Ovary (tissue), 9 donors: ENCODE results near the gene RAC3. TPM values are rescaled to one million over a fixed set of nuclear protein-coding genes. Genes with fewer than 3 reads are reported as not detected.

ENCODE experiments used
- DNase-seq, 5 donors: peaks; one replicate each; pipeline ENCODE4 v3.0.0-alpha.2; 2019 to 2020
- H3K27ac ChIP-seq, 2 donors: fragments of 200-600 bp; one replicate each; pipeline versions ENCODE4 v1.5.1 to v1.8.0; 2019 to 2022
- H3K27me3 ChIP-seq: fragments of 200-600 bp; one replicate; pipeline ENCODE4 v1.8.0; 2022
- H3K36me3 ChIP-seq: fragments of 200-600 bp; sonication (generic); one replicate; pipeline ENCODE4 v1.5.1; 2019
- H3K4me1 ChIP-seq: one replicate; pipeline ENCODE4 v1.8.1; 2013; ENCODE audit warnings: mild to moderate bottlenecking, moderate library complexity; ENCODE audit not compliant: insufficient read depth
- H3K4me3 ChIP-seq: fragments of 200-600 bp; sonication (generic); one replicate; pipeline ENCODE4 v1.5.1; 2017
- H3K9me3 ChIP-seq, 2 donors: fragments of 200-600 bp in 1 of 2; sonication (generic) in 1 of 2; one replicate each; pipeline versions ENCODE4 v1.5.1 to v1.8.1; 2013 to 2019; ENCODE audit warnings: mild to moderate bottlenecking in 1 of 2, moderate library complexity in 1 of 2
- EP300 ChIP-seq: sonication (generic); formaldehyde crosslinking; IDR thresholded peaks from one replicate; pipeline ENCODE4 v1.6.1; 2017; ENCODE audit warnings: antibody characterized with exemption
- POLR2A ChIP-seq: fragments of 450-650 bp; IDR thresholded peaks from one replicate; pipeline ENCODE4 v1.6.1; 2017; ENCODE audit warnings: antibody characterized with exemption, mild to moderate bottlenecking, moderate library complexity
- WGBS, 3 donors: extraction: QIAGEN DNeasy Blood & Tissue Kit in 1 of 3; methylation state at CpG; one replicate each; pipeline versions ENCODE4 v1.1.5 to v1.1.7; 2013 to 2017; 5-methylcytosine and 5-hydroxymethylcytosine counted together
- intact Hi-C, 4 donors: fragments of 100-400 bp; cut with DNase I; formaldehyde crosslinking; loops; one replicate each; pipeline versions ENCODE4 v1.11.0 to v1.15.1; 2022 to 2023
- polyA plus RNA-seq, 2 donors: library from polyadenylated mRNA; stranded (reverse); fragments of 200-250 nt in 1 of 2; fragments of 350-450 nt in 1 of 2; fragmentation: Illumina TruSeq in 1 of 2; extraction: RNeasy Lipid Tissue Mini Kit (QIAGEN cat#74804) in 1 of 2; gene quantifications; one replicate each; pipeline ENCODE4 v1.2.3, GENCODE V29; 2013 to 2014
- total RNA-seq, 7 donors: library from RNA; depleted of rRNA in 2 of 7; stranded (reverse); fragments of >200 nt in 2 of 7; fragmentation: NEBNext Ultra II Directional in 3 of 7; extraction: Animal tissue kit (Norgen Biotek cat#: 25700) in 3 of 7; gene quantifications; one replicate each; pipeline versions ENCODE4 v1.1.0 to v1.2.4, GENCODE V29; 2016 to 2023
- TF ChIP-seq, protein P1 (sequence below), 3 donors: fragments of 450-650 bp in 2 of 3; fragments of 200-600 bp in 1 of 3; IDR thresholded peaks; one replicate each; pipeline versions ENCODE4 v1.5.1 to v1.8.0; 2016 to 2022; ENCODE audit warnings: antibody characterized with exemption in 3 of 3, mild to moderate bottlenecking in 1 of 3
- donor health status: DM: no; HTN: no; CAD: no; lungs with moderate emphysema.
- donor health status: DM: no; HTN: no; CAD: no.
- donor health status: Bipolar disorder and iron deficiency.
- donor health status: DM: yes; HTN: yes; CAD: no.
- donor health status: DM: no; HTN: no; CAD: no.
- donor health status: DM: yes; HTN: yes; CAD: no.

Gene RAC3
- total and polyA plus RNA-seq, 9 donors = 0.40 to 7.8 (median 3.3) TPM

DNA sequence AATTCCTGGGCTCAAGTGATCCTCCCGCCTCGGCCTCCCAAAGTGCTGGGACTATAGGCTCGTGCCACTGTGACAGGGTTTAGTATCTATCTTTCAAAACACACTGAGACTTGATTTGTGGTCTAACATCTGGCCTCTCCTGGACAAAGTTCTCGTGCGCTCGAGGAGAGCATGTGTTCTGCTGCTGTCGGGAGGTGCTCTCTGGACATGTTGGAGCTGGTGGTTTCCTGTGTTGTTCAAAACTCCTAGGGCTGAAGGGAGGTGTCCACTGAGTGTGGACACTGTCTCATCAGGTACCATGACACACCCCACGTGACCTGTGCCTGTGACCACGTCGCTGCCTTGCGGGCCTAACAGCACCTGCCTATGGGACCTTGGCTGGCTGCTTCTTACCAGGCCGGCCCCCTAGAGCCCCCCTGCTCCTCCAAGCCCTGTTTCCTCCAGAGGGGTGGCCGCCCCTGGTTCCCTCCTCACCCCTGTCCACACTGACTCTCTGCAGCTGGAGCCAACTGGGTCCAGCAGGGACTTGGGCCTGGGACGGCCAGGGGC lies 14.5 kb downstream of the RAC3 start:
- 52 to 63% (median 56%) methylated on average over 14 of the region's 14 CpGs for WGBS, 3 donors
- intact Hi-C loops = no loop called here
- TF ChIP-seq, protein P1, sequence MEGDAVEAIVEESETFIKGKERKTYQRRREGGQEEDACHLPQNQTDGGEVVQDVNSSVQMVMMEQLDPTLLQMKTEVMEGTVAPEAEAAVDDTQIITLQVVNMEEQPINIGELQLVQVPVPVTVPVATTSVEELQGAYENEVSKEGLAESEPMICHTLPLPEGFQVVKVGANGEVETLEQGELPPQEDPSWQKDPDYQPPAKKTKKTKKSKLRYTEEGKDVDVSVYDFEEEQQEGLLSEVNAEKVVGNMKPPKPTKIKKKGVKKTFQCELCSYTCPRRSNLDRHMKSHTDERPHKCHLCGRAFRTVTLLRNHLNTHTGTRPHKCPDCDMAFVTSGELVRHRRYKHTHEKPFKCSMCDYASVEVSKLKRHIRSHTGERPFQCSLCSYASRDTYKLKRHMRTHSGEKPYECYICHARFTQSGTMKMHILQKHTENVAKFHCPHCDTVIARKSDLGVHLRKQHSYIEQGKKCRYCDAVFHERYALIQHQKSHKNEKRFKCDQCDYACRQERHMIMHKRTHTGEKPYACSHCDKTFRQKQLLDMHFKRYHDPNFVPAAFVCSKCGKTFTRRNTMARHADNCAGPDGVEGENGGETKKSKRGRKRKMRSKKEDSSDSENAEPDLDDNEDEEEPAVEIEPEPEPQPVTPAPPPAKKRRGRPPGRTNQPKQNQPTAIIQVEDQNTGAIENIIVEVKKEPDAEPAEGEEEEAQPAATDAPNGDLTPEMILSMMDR (IDR thresholded peaks at IDR 0.05) = no peak
- TF ChIP-seq POLR2A (no peak), EP300 (no peak)

DNA sequence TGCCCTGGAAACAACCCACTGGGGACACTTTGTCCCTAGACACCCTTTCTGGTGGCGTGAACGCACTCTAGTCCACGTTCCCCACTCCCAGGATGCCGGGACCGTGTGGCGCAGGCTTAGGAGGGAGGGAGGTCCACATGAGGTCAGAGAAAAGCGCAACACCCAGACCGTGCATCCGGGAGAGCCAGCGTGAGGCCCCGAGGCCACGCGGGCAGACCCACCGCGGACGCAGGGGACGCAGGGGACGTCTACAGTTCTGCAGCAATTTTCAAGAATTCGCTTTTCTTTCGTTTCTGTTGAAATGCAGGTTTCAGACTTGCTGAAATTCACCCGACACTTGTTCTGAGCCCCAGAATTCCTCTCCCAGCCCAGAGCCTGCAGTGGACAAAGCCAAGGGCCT lies 15.4 kb downstream of the RAC3 start:
- intact Hi-C loops = no loop called here
- TF ChIP-seq, protein P1 (IDR thresholded peaks at IDR 0.05) = no peak
- TF ChIP-seq EP300 (no peak), POLR2A (no peak)

More for the DNA sequence above, 14.5 kb downstream of the RAC3 start:
- Histone ChIP-seq H3K9me3 (no peaks in the 10 kb centered on the region), H3K4me3 (no peak overlapping the region), H3K27me3 (no peaks in the 10 kb centered on the region), H3K36me3 (no peaks in the 10 kb centered on the region), H3K4me1 (peaks cover 9% of the 10 kb centered on the region), H3K27ac (no peak overlapping the region)
- no peak for DNase-seq

DNA sequence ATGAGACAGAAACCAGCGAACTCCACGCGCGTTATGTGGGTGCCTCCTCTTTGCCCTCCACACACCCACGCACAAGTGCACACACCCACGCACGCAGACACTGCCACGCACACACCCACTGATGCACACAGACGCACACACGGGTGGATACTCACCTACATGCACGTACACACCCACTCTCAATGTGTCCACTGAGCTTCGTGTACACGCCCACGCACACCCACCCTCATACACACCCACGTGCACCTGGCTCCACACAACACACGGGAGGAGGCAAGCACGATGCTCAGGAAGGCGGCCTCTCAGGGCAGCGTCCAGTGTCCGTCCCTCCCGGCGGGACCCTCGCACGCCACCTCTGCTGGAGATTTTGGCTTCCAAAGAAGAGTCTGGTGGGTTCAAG lies 15.9 kb downstream of the RAC3 start:
- Histone ChIP-seq H3K27ac (no peak overlapping the region), H3K4me1 (peaks cover 9% of the 10 kb centered on the region), H3K4me3 (no peak overlapping the region), H3K36me3 (no peaks in the 10 kb centered on the region), H3K27me3 (no peaks in the 10 kb centered on the region), H3K9me3 (no peaks in the 10 kb centered on the region)
- TF ChIP-seq, protein P1 (IDR thresholded peaks at IDR 0.05) = no peak
- WGBS, 3 donors = 79 to 83% (median 80%) methylated on average over 24 of the region's 24 CpGs
- DNase-seq = no peak
- intact Hi-C loops = no loop called here

More for the DNA sequence above, 15.4 kb downstream of the RAC3 start:
- no peak for DNase-seq
- no peaks in the 10 kb centered on the region for H3K9me3 ChIP-seq
- no peak overlapping the region for H3K4me3 ChIP-seq
- peaks cover 9% of the 10 kb centered on the region for H3K4me1 ChIP-seq
- no peaks in the 10 kb centered on the region for H3K36me3 ChIP-seq
- 86 to 90% (median 89%) methylated on average over 21 of the region's 21 CpGs for WGBS, 3 donors
- H3K27me3 ChIP-seq = no peaks in the 10 kb centered on the region
- H3K27ac ChIP-seq = no peak overlapping the region

DNA sequence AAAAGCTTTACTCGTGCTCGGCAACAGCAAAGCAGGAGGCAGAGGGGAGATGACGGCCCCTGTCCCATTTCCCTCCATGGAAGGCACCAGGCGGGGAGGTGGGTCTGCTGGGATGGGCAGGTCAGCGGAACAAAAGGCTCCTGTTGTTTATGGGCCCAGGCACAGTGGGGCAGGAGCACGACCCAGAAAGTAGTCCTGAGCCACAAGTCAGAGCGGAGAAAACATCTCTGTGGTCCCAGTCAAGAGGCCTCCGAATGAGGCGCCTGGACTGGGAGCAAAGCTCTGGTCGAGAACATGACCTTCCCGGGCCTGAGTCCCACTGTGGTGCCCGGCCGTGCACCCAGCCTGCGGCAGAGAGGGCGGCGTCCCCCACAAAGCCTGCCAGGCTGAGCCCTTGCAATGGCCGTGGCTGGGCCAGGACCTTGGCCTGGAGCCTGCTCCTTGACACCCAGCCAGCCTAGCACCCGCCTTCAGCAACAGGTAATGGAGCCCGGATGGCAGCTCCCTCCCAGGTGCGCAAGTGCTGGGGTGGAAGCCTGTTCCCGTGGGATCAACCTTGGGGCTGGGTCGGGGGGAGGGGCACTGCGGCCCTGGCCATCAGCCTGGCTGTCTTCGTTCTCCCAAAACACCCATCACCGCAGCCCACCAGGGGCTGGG lies 16.6 kb downstream of the RAC3 start:
- TF ChIP-seq POLR2A (no peak), EP300 (no peak)
- TF ChIP-seq, protein P1 (IDR thresholded peaks at IDR 0.05) = no peak
- Histone ChIP-seq H3K4me3 (no peak overlapping the region), H3K9me3 (no peaks in the 10 kb centered on the region), H3K27ac (no peak overlapping the region), H3K36me3 (no peaks in the 10 kb centered on the region), H3K4me1 (peaks cover 9% of the 10 kb centered on the region), H3K27me3 (no peaks in the 10 kb centered on the region)
- WGBS, 3 donors = 85 to 88% (median 86%) methylated on average over 21 to 25 of the region's 25 CpGs
- DNase-seq = no peak
- intact Hi-C loops = no loop called here
